Measurements from ENCODE around the gene PITPNM2. TPM values are rescaled to one million over a fixed set of nuclear protein-coding genes. Genes with fewer than 3 reads are reported as not detected.
"Not testable (repeated sequence)": the region's sequence is repeated elsewhere in the genome, so short reads cannot be mapped to it uniquely, and the experiment has no call there.

Gene PITPNM2
- total RNA-seq, 3 donors from 2014 or later (not counting 1 experiment from before 2014, with no cell fraction given), result 38.9 to 94.6 (median 42.5) TPM

DNA sequence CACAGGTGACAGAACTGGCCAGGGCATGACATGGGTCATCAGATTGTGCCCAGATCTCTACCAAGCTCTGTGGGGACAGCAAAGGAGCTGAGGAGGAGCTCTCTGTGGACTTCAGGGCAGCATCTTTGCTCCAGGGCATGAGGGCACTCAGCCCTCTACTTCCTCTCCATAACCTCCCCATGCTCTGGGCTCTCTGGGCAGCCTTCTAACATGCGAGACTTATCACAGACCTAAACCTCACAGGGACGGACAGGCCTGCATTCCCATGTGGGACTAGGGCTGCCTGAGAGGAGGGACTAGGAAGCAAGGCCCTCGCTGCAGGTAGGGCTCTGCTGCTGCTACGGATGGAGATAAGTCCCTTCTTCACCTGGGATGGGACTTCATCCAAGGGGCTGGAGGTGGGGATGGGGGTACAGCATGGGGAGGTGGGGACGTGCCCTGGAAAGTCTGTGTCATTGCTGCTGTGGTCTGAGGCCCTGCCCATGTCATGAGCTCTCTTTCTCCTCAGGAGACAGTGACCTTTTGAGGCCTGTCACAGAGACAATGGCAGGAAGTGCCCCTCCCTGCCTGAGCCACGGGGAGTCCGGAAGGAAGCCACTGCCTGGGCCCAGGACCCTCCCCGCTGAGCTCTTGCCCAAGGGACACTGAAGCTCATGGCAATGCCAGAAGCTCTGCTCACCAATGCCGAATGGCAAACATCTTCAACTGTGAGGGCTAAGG is 44.1 kb downstream of the PITPNM2 start:
- Mint-ChIP-seq H3K36me3 (no peaks in the 10 kb centered on the region), H3K27me3 (ENCODE audit: low read depth in 2 of 2) (no peaks in the 10 kb centered on the region), H3K9me3 (no peaks in the 10 kb centered on the region), H3K4me3 (peak overlapping the region; percentile 72), H3K4me1 (peaks cover 65 to 67% of the 10 kb centered on the region in 2 donors), H3K27ac (peak overlapping the region; percentile 82 to 90)
- TF ChIP-seq, protein P1, sequence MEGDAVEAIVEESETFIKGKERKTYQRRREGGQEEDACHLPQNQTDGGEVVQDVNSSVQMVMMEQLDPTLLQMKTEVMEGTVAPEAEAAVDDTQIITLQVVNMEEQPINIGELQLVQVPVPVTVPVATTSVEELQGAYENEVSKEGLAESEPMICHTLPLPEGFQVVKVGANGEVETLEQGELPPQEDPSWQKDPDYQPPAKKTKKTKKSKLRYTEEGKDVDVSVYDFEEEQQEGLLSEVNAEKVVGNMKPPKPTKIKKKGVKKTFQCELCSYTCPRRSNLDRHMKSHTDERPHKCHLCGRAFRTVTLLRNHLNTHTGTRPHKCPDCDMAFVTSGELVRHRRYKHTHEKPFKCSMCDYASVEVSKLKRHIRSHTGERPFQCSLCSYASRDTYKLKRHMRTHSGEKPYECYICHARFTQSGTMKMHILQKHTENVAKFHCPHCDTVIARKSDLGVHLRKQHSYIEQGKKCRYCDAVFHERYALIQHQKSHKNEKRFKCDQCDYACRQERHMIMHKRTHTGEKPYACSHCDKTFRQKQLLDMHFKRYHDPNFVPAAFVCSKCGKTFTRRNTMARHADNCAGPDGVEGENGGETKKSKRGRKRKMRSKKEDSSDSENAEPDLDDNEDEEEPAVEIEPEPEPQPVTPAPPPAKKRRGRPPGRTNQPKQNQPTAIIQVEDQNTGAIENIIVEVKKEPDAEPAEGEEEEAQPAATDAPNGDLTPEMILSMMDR (IDR thresholded peaks at IDR 0.05), result no peak
- ATAC-seq, result peak; percentile 62 to 76 (median 76)
- peak overlapping the region; percentile 73 for H3K27ac ChIP-seq (ENCODE audit: low read length)
- peak; percentile 41 to 65 for DNase-seq
- 12% methylated on average over 9 of the region's 9 CpGs for WGBS (ENCODE audit: insufficient coverage)
- H3K4me3 ChIP-seq (ENCODE audit: low read length), result no peak overlapping the region
- intact Hi-C loops (cut with micrococcal nuclease), result loop anchor here (2.0 kb wide), 1 partner anchor 30 kb away; no protein-coding TSS in a partner anchor
- H3K9me3 ChIP-seq (ENCODE audit: control insufficient read depth, insufficient read depth, low read length), result no peaks in the 10 kb centered on the region
- H3K4me1 ChIP-seq (ENCODE audit: control insufficient read depth, insufficient read depth, low read length), result peaks cover 59% of the 10 kb centered on the region
- no peaks in the 10 kb centered on the region for H3K27me3 ChIP-seq (ENCODE audit: control insufficient read depth, insufficient read depth, low read length)
- no peaks in the 10 kb centered on the region for H3K36me3 ChIP-seq (ENCODE audit: control insufficient read depth, insufficient read depth, low read length)

GRCh38 chr12:123105211-123105826 is 45.6 kb downstream of the PITPNM2 start:
- no peaks in the 10 kb centered on the region for H3K9me3 ChIP-seq (ENCODE audit: control insufficient read depth, insufficient read depth, low read length)
- intact Hi-C loops (cut with micrococcal nuclease), result no loop called here
- no peak overlapping the region for H3K4me3 ChIP-seq (ENCODE audit: low read length)
- no peaks in the 10 kb centered on the region for H3K36me3 ChIP-seq (ENCODE audit: control insufficient read depth, insufficient read depth, low read length)
- Mint-ChIP-seq H3K36me3 (no peaks in the 10 kb centered on the region), H3K27me3 (ENCODE audit: low read depth in 2 of 2) (no peaks in the 10 kb centered on the region), H3K27ac (peak overlapping the region; percentile 82 to 90), H3K4me1 (peaks cover 51 to 53% of the 10 kb centered on the region in 2 donors), H3K9me3 (no peaks in the 10 kb centered on the region), H3K4me3 (peak overlapping the region; percentile 35)
- H3K27me3 ChIP-seq (ENCODE audit: control insufficient read depth, insufficient read depth, low read length), result no peaks in the 10 kb centered on the region
- no peak for ATAC-seq
- DNase-seq, result no peak
- WGBS (ENCODE audit: insufficient coverage), result 94% methylated on average over 14 of the region's 14 CpGs
- peak overlapping the region; percentile 30 for H3K27ac ChIP-seq (ENCODE audit: low read length)
- H3K4me1 ChIP-seq (ENCODE audit: control insufficient read depth, insufficient read depth, low read length), result peaks cover 44% of the 10 kb centered on the region
- TF ChIP-seq, protein P1 (IDR thresholded peaks at IDR 0.05), result no peak

DNA sequence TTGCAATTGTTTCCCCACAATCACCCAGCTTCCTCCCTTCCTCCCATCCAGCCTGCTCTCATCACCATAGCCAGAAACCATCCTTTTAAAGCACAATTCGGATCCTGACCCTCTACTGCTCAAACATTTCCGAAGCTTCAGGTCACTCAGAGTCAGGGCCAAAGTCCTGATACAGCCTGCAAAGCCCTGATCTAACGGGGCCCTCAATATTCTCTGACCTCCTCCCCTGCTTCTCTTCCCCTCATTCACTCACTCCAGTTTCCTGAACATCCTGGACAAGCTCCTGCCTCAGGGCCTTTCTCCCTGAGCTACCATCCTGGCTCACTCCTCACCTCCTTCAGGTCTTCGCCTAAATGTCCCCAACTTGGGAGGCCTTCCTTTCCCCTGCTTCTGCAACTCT is 46.1 kb downstream of the PITPNM2 start:
- H3K4me1 ChIP-seq (ENCODE audit: control insufficient read depth, insufficient read depth, low read length), result peaks cover 41% of the 10 kb centered on the region
- Mint-ChIP-seq H3K27me3 (ENCODE audit: low read depth in 2 of 2) (no peaks in the 10 kb centered on the region), H3K4me3 (peak overlapping the region; percentile 49), H3K4me1 (peaks cover 51% of the 10 kb centered on the region in 2 donors), H3K36me3 (no peaks in the 10 kb centered on the region), H3K27ac (peak overlapping the region; percentile 82 to 90), H3K9me3 (no peaks in the 10 kb centered on the region)
- TF ChIP-seq, protein P1 (IDR thresholded peaks at IDR 0.05), result no peak
- WGBS (ENCODE audit: insufficient coverage), result 97% methylated on average over 4 of the region's 4 CpGs
- DNase-seq, result no peak
- intact Hi-C loops (cut with micrococcal nuclease), result no loop called here
- H3K9me3 ChIP-seq (ENCODE audit: control insufficient read depth, insufficient read depth, low read length), result no peaks in the 10 kb centered on the region
- no peaks in the 10 kb centered on the region for H3K27me3 ChIP-seq (ENCODE audit: control insufficient read depth, insufficient read depth, low read length)
- no peak overlapping the region for H3K27ac ChIP-seq (ENCODE audit: low read length)
- no peak overlapping the region for H3K4me3 ChIP-seq (ENCODE audit: low read length)
- no peaks in the 10 kb centered on the region for H3K36me3 ChIP-seq (ENCODE audit: control insufficient read depth, insufficient read depth, low read length)
- no peak for ATAC-seq

DNA sequence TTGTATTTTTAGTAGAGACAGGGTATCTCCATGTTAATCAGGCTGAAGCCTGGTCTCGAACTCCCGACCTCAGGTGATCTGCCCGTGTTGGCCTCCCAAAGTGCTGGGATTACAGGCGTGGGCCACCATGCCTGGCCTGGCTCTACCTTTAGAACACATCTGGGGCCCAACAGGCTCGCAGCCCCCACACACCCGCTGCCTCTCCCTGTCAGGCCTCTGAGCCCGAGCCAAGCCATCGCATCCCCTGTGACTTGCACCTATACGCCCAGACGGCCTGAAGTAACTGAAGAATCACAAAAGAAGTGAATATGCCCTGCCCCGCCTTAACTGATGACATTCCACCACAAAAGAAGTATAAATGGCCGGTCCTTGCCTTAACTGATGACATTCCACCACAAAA is 46.8 kb downstream of the PITPNM2 start:
- ATAC-seq; H3K27me3 Mint-ChIP-seq (ENCODE audit: low read depth in 2 of 2); H3K36me3 ChIP-seq (ENCODE audit: control insufficient read depth, insufficient read depth, low read length); H3K27me3 ChIP-seq (ENCODE audit: control insufficient read depth, insufficient read depth, low read length); H3K4me3 Mint-ChIP-seq; H3K27ac ChIP-seq (ENCODE audit: low read length); H3K9me3 Mint-ChIP-seq; intact Hi-C loops (cut with micrococcal nuclease); H3K36me3 Mint-ChIP-seq; DNase-seq; H3K4me3 ChIP-seq (ENCODE audit: low read length); H3K9me3 ChIP-seq (ENCODE audit: control insufficient read depth, insufficient read depth, low read length): not testable (repeated sequence)
- Mint-ChIP-seq H3K4me1 (peaks cover 51% of the 10 kb centered on the region in 2 donors), H3K27ac (peak overlapping the region in 1 of 2 donors; percentile 90)
- 96% methylated on average over 11 of the region's 12 CpGs for WGBS (ENCODE audit: insufficient coverage)
- H3K4me1 ChIP-seq (ENCODE audit: control insufficient read depth, insufficient read depth, low read length), result peaks cover 38% of the 10 kb centered on the region
